Panc1 (cell line): ENCODE results near the gene ALX4. TPM values are rescaled to one million over a fixed set of nuclear protein-coding genes. Genes with fewer than 3 reads are reported as not detected.

Source experiments
- ATAC-seq: fragments of 200-7000 bp; cut with Tn5 transposase; 2 replicates; pipeline ENCODE4 v1.9.1; 2020; ENCODE audit warnings: mild to moderate bottlenecking, moderate library complexity
- BruUV-seq: library from RNA; stranded (reverse); fragments of 400-500 nt; replicated peaks from 2 replicates; lab custom pipeline; 2021; lab: Mats Ljungman, UMichigan
- CTCF ChIA-PET: fragments of 300-600 bp; sonication (Branson Sonifier 250); formaldehyde crosslinking; loops from one replicate; lab custom pipeline; 2022; ENCODE audit warnings: antibody characterized with exemption; lab: Charles Lee
- POLR2A ChIA-PET: fragments of 300-600 bp; sonication (Branson Sonifier 250); formaldehyde crosslinking; loops from one replicate; lab custom pipeline; 2022; ENCODE audit warnings: antibody characterized with exemption; lab: Charles Lee
- DNase-seq: peaks from one replicate; pipeline ENCODE4 v3.0.0-alpha.2; 2010; ENCODE audit warnings: low read depth, low spot score
- H3K27ac ChIP-seq: 2 replicates; pipeline ENCODE4 v1.5.1; 2011; ENCODE audit warnings: mild to moderate bottlenecking, low read length, inconsistent platforms
- H3K27me3 ChIP-seq: fragments of 200-500 bp; sonication (Bioruptor generic); 2 replicates; pipeline ENCODE4 v1.6.0; 2014; ENCODE audit warnings: low read length, inconsistent platforms; ENCODE audit not compliant: control insufficient read depth, insufficient read depth
- H3K36me3 ChIP-seq: fragments of 200-500 bp; sonication (Bioruptor generic); 2 replicates; pipeline ENCODE4 v1.5.1; 2014; ENCODE audit warnings: inconsistent platforms, mild to moderate bottlenecking, low read length, moderate library complexity; ENCODE audit not compliant: control insufficient read depth, insufficient read depth
- H3K4me1 ChIP-seq: 2 replicates; pipeline ENCODE4 v1.5.1; 2011; ENCODE audit warnings: inconsistent platforms, mild to moderate bottlenecking, low read length, moderate library complexity; ENCODE audit not compliant: control insufficient read depth, insufficient read depth
- H3K4me3 ChIP-seq, 2 experiments: 2 replicates each; pipeline ENCODE4 v1.5.1; 2011 to 2012; ENCODE audit warnings: low read depth in 2 of 2, low read length in 2 of 2, mild to moderate bottlenecking in 2 of 2, inconsistent platforms in 1 of 2, moderate library complexity in 1 of 2
- H3K9me3 ChIP-seq: fragments of 200-500 bp; sonication (Bioruptor generic); 2 replicates; pipeline ENCODE4 v1.5.1; 2014; ENCODE audit warnings: low read depth, mild to moderate bottlenecking, inconsistent platforms, low read length, moderate library complexity; ENCODE audit not compliant: control insufficient read depth, insufficient read depth
- CTCF ChIP-seq: fragments of 450-650 bp; IDR thresholded peaks from 2 replicates; pipeline ENCODE4 v1.5.1; 2017; ENCODE audit warnings: mild to moderate bottlenecking
- POLR2AphosphoS5 ChIP-seq: IDR thresholded peaks from 2 replicates; pipeline ENCODE4 v1.6.1; 2012; ENCODE audit warnings: mild to moderate bottlenecking, low read depth, low read length, moderate library complexity
- REST ChIP-seq, 2 experiments: IDR thresholded peaks; 2 replicates each; pipeline ENCODE4 v1.6.1; 2011 to 2012; ENCODE audit warnings: low read depth in 2 of 2, control low read depth in 1 of 2, low read length in 1 of 2, mild to moderate bottlenecking in 1 of 2, moderate library complexity in 1 of 2; ENCODE audit not compliant: insufficient read depth in 1 of 2
- SIN3A ChIP-seq: IDR thresholded peaks from 2 replicates; pipeline ENCODE4 v1.6.1; 2012; ENCODE audit warnings: low read depth, mild to moderate bottlenecking, low read length, moderate library complexity, borderline replicate concordance; ENCODE audit not compliant: insufficient read depth
- TCF7L2 ChIP-seq: IDR thresholded peaks from 2 replicates; pipeline ENCODE4 v1.6.1; 2011; ENCODE audit warnings: mild to moderate bottlenecking, low read depth, low read length, inconsistent platforms
- in situ Hi-C: cut with HindIII; loops from 2 replicates; pipeline ENCODE4 v1.10.0; 2016; ENCODE audit warnings: low sequenced_read_pairs, low pct_unique_long_range_greater_than_20kb
- intact Hi-C: fragments of 100-400 bp; cut with micrococcal nuclease; formaldehyde crosslinking; loops from one replicate; pipeline ENCODE4 v1.10.0; 2022; ENCODE audit not compliant: unreplicated experiment
- total RNA-seq: library from RNA; stranded (reverse); gene quantifications from one replicate; pipeline ENCODE4 v1.2.1, GENCODE V29; 2021; ENCODE audit not compliant: unreplicated experiment

Gene ALX4
- total RNA-seq, 1 experiment from 2014 or later, result 1.0 TPM

- no peaks in the 10 kb centered on the region for H3K36me3 ChIP-seq
- ChIA-PET POLR2A (no interaction called here), CTCF (no interaction called here)
- in situ Hi-C loops, result no loop called here
- no TSS peak for BruUV-seq
- TF ChIP-seq REST (IDR thresholded peaks at IDR 0.05; ENCODE audit: insufficient read depth in 1 of 2, low read depth in 2 of 2, low read length in 1 of 2) (no peak), TCF7L2 (no peak), CTCF (no peak), POLR2AphosphoS5 (no peak)
- H3K27ac ChIP-seq, result no peak overlapping the region
- H3K9me3 ChIP-seq, result peaks cover 14% of the 10 kb centered on the region; the same call in 1 of the 2 replicates
- DNase-seq (no peak), ATAC-seq (no peak)
- no peaks in the 10 kb centered on the region for H3K27me3 ChIP-seq
- no peak overlapping the region for H3K4me3 ChIP-seq
- H3K4me1 ChIP-seq, result no peaks in the 10 kb centered on the region
- intact Hi-C loops, result no loop called here
Measured at GRCh38 chr11:44255406-44256071, 54.4 kb downstream of the ALX4 start.

- in situ Hi-C loops (no loop called here), intact Hi-C loops (no loop called here)
- no peaks in the 10 kb centered on the region for H3K27me3 ChIP-seq
- H3K4me3 ChIP-seq, result no peak overlapping the region
- no peaks in the 10 kb centered on the region for H3K36me3 ChIP-seq
- TF ChIP-seq POLR2AphosphoS5 (no peak), SIN3A (no peak), CTCF (no peak), REST (IDR thresholded peaks at IDR 0.05; ENCODE audit: insufficient read depth in 1 of 2, low read depth in 2 of 2, low read length in 1 of 2) (no peak), TCF7L2 (no peak)
- no peaks in the 10 kb centered on the region for H3K4me1 ChIP-seq
- POLR2A ChIA-PET, result no interaction called here
- peaks cover 14% of the 10 kb centered on the region; the same call in 1 of the 2 replicates for H3K9me3 ChIP-seq
- BruUV-seq, result no TSS peak
- CTCF ChIA-PET, result no interaction called here
- ATAC-seq (no peak), DNase-seq (no peak)
- no peak overlapping the region for H3K27ac ChIP-seq
Measured at GRCh38 chr11:44252999-44253602, 56.8 kb downstream of the ALX4 start.
